ENCODE results near the gene DSCAM.

The DSCAM gene

DNA sequence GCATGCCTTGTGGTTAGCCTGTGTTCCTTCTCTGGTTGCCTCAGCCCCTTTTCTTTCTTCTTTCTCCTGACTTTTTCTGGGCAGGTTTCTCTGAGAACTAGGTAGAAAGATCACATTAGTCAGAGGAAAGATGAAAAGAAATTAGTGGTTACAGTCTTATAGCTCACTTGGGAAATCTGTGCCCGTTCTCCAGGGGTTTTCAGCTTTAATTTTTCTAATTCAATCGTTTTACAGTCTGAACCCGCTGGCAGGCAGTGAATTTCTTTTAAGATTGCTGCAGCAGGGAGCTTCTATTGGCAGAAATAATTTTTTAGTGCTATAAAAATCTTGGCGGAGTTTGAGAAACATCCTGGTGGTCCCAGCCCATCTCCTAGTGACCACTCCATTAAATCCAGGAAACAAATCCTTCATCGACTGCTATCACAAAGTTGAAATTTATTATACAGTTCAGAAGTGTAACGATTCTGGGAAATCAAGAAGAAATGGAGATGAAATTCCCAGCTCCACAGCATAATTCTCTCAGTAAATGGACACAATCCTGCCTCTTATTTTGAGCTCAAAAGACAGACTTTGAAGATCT lies 866.6 kb downstream of the DSCAM start:
- TF ChIP-seq CTCF (IDR thresholded peaks at IDR 0.05), result no peak

- TF ChIP-seq CTCF (IDR thresholded peaks at IDR 0.05), result no peak
Observed at GRCh38 chr21:39979321-39979720, 867.6 kb downstream of the DSCAM start.

DNA sequence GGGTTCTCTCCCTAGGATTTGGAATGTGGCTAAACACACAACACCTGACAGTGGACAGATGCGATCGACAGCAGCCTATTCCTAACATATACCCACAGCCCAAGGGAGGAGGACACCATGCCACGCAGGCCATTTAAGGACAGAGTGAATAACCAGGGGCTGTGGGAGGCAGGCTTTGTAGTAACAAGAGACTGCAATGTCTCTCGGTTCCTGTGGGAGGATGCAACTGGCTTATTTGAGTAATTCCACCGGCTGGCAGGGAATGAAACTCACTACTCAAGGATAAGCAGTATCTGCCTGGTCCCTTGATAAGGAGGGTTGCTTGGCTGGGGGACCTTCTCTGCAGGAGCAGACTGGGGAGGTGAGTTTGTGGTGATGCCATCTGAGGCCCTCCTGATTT lies 870.2 kb downstream of the DSCAM start:
- TF ChIP-seq CTCF (IDR thresholded peaks at IDR 0.05), result no peak

DNA sequence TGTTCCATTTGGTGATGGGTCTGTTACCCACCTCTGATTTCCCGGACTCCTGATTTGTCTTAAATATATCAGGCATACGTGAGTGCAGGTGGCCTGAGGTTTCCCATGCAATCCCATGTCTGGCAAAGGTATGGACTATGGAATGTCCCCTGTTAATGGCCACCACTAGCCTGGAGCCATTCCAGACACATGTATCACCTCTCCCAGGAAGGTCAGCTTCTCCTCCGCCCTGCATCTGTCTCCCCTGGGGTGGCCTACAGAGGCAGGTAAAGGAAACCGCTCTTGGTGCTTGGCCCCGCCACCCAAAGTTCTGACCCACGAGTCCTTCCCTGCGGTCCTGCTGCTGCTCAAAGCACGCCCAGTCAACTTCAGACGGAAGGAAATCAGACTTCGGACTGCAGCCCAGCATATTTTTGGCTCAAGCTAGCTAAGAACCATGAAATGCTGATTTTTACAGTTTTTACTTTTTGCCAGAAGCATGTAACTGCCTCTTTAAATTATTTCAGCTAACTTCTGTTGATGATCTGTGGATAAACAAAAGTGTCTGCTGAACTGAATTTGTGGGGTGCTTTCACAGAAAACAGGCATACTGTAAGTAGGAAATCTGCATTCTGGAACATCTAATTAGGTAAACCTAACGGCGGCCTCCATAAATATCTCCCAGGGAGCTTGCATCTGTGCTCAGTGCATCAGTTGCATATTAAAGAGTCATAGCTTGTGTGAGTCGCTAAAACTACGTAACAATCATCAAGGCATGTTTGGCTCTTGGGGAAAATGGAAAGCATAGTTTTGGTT lies 873.8 kb downstream of the DSCAM start:
- no peak for TF ChIP-seq CTCF (IDR thresholded peaks at IDR 0.05)

DNA sequence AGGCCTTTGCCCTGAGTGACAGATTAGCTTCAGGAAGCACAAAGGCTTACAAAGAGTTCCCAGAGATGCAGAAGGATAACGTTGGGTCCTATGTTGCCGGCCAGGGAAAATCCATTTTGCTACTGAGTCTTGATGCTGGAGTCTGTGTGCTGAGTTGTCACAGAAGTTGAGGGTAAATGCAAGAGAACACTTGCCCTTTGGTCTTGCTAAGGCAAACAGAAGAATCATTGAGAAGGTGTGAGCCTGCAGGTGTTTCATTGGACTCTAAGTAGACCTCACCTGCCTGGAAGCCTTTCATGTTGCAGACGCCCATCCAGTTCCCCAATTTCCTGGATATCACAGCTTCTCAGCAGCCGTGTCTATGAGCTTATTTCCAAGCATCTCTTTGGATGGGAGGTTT lies 874.5 kb downstream of the DSCAM start:
- TF ChIP-seq CTCF (IDR thresholded peaks at IDR 0.05), result no peak

DNA sequence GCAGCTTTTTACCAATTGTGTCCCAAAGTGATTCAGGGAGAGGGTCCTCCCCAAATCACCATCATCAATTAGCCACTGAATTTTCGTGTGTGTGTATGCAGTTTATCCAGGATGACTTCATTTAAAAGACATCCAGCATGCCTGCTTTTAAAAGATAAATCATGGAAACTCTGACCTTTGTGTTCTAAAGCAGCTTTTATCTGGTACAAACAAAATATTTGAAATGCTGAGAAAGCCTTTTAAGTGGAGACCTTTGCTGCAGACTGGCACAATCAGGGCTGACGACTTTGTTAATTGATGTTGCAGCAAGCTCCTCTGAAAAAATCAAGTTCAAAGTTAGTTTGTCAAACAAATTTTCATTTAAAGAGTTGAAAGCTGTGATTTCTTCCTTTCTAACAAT lies 875.0 kb downstream of the DSCAM start:
- no peak for TF ChIP-seq CTCF (IDR thresholded peaks at IDR 0.05)

DNA sequence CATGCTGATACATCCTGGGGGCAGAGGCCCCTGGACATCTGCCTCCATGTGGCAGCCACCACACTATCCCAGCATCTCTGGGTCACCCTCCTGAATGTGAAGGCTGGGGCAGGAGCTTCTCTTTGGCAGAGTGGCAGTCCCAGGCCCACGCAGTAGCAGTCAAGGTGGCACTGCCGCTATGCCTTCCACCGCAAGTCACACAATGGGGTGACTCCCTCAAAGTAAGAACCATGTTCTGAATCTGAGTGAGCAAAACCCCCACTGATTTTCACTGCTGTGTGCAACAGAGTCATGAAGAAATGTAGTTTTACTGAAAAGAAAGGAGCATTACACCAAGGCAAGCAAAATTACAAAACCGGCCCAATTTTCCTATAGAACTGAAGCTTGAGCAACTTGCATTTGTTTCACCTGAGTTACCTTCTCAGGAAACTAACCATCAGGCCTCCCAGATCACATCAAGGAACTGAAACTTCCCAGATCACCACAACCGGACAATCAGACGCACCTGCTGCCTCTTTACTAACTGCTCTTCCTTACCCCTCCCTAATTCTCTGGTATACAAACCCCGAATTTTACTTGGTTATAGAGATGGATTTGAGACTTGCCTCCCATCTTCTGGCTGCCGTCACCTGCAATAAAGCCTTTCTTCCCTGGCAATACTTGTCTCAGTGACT lies 877.1 kb downstream of the DSCAM start:
- no peak for TF ChIP-seq CTCF (IDR thresholded peaks at IDR 0.05)
